ENCODE results near the gene DDIAS. TPM values are rescaled to one million over a fixed set of nuclear protein-coding genes. Genes with fewer than 3 reads are reported as not detected.

DDIAS gene
- total RNA-seq, 1 donor from 2014 or later = 0.58 TPM

DNA sequence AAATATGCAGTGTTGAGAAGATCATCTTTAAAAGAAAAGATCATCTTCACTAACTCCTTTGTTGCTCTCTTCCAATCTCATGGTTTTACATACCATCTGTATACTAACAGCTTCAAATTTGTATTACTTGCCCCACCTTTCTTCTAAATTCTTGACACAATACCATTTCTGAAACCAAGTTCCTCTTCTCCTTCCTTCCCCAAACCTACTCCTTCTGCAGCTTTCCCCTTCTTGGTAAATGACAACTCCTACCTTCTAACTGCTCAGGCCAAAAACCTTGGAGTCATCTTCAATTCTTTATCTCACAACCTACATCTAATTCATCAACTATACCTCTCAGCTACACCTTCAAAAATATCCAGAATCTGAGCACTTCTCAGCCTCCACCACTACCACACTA is 10.6 kb upstream of the DDIAS start:
- intact Hi-C loops (cut with micrococcal nuclease) = no loop called here
- no peaks in the 10 kb centered on the region for H3K9me3 ChIP-seq (replicated peaks)
- no peaks in the 10 kb centered on the region for H3K36me3 ChIP-seq
- TF ChIP-seq, protein P1, sequence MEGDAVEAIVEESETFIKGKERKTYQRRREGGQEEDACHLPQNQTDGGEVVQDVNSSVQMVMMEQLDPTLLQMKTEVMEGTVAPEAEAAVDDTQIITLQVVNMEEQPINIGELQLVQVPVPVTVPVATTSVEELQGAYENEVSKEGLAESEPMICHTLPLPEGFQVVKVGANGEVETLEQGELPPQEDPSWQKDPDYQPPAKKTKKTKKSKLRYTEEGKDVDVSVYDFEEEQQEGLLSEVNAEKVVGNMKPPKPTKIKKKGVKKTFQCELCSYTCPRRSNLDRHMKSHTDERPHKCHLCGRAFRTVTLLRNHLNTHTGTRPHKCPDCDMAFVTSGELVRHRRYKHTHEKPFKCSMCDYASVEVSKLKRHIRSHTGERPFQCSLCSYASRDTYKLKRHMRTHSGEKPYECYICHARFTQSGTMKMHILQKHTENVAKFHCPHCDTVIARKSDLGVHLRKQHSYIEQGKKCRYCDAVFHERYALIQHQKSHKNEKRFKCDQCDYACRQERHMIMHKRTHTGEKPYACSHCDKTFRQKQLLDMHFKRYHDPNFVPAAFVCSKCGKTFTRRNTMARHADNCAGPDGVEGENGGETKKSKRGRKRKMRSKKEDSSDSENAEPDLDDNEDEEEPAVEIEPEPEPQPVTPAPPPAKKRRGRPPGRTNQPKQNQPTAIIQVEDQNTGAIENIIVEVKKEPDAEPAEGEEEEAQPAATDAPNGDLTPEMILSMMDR (IDR thresholded peaks at IDR 0.05; ENCODE audit: borderline replicate concordance) = no peak
- DNase-seq = no peak
- peaks cover 47% of the 10 kb centered on the region for H3K4me1 ChIP-seq
- H3K27ac ChIP-seq (replicated peaks) = peak overlapping the region; percentile 42
- peak overlapping the region; percentile 37 for H3K4me3 ChIP-seq
- H3K27me3 ChIP-seq (ENCODE audit: low read depth) = no peaks in the 10 kb centered on the region

DNA sequence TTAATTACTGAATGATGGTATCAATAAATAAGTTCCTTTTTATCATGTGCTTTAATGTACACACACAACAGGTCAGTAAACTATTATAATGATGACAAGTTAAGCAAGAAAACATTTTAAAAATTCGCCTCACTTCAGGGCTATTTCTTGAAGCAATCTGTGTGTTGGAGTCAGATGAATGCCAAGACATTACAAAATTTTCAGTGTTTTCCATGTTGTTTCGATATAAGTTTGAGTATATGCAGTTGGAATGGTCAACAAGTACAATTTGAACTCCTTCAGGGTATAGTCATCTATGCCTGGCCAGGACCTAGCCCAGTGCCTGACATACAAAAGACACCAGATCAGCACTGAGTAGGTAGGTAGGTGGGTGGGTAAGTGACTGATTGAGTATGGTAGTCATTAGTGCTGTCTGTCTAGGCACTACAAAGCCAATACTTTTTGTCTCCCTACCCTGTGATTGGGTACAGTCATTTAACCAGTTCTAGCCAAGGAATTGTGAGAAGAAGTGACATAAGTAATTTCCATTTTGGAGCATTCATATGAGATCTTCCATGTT is 8.8 kb upstream of the DDIAS start:
- Histone ChIP-seq H3K4me3 (no peak overlapping the region), H3K36me3 (no peaks in the 10 kb centered on the region), H3K4me1 (peaks cover 52% of the 10 kb centered on the region), H3K27me3 (ENCODE audit: low read depth) (no peaks in the 10 kb centered on the region), H3K9me3 (replicated peaks) (no peaks in the 10 kb centered on the region), H3K27ac (replicated peaks) (no peak overlapping the region)
- intact Hi-C loops (cut with micrococcal nuclease) = no loop called here
- no peak for DNase-seq
- TF ChIP-seq, protein P1 (IDR thresholded peaks at IDR 0.05; ENCODE audit: borderline replicate concordance) = no peak

- TF ChIP-seq, protein P1 (IDR thresholded peaks at IDR 0.05; ENCODE audit: borderline replicate concordance) = no peak
- no peaks in the 10 kb centered on the region for H3K36me3 ChIP-seq
- intact Hi-C loops (cut with micrococcal nuclease) = no loop called here
- no peak overlapping the region for H3K4me3 ChIP-seq
- H3K27me3 ChIP-seq (ENCODE audit: low read depth) = no peaks in the 10 kb centered on the region
- H3K27ac ChIP-seq (replicated peaks) = no peak overlapping the region
- H3K4me1 ChIP-seq = peaks cover 58% of the 10 kb centered on the region
- no peak for DNase-seq
- H3K9me3 ChIP-seq (replicated peaks) = no peaks in the 10 kb centered on the region
These were observed 6.0 kb upstream of the DDIAS start for GRCh38 chr11:82895437-82896091.

DNA sequence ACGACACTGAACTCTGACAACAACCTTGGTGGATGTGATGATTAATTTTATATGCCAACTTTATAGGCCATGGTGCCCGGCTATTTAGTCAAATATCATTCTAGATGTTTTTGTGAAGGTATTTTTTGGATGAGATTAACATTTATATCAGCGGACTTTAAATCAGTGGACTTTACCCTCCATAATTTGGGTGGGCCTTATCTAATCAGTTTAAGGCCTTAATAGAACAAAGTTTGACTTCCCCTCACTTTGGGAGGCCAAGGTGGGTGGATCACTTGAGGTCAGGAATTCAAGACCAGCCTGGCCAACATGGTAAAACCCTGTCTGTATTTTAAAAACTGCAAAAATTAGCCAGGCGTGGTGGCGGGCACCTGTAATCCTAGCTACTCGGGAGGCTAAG is 5.4 kb upstream of the DDIAS start:
- no peaks in the 10 kb centered on the region for H3K9me3 ChIP-seq (replicated peaks)
- peaks cover 59% of the 10 kb centered on the region for H3K4me1 ChIP-seq
- no peak overlapping the region for H3K27ac ChIP-seq (replicated peaks)
- no peak for DNase-seq
- intact Hi-C loops (cut with micrococcal nuclease) = no loop called here
- TF ChIP-seq, protein P1 (IDR thresholded peaks at IDR 0.05; ENCODE audit: borderline replicate concordance) = no peak
- H3K27me3 ChIP-seq (ENCODE audit: low read depth) = no peaks in the 10 kb centered on the region
- no peak overlapping the region for H3K4me3 ChIP-seq
- H3K36me3 ChIP-seq = no peaks in the 10 kb centered on the region

DNA sequence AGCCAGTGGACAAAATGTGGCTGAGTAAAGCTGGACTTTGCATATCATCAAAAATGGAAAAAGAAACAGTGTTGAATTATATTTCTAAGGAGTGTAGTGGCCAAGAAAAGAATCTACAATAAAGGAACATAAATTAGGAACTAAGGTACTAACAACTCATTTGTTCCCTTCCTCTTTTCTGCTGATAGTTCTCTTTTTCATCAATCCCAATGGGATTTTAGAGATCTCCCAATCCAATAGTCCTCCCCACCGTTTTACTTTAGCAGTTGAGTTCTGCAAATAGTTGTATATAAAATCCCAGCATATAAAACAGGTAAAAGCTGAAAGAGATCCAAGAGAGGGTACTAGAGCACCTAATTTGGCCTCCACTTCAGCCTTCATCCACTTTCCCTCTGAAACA is 3.3 kb upstream of the DDIAS start:
- TF ChIP-seq, protein P1 (IDR thresholded peaks at IDR 0.05; ENCODE audit: borderline replicate concordance) = no peak
- peak overlapping the region; percentile 91 for H3K27ac ChIP-seq (replicated peaks)
- H3K36me3 ChIP-seq = no peaks in the 10 kb centered on the region
- peaks cover 66% of the 10 kb centered on the region for H3K4me1 ChIP-seq
- no peaks in the 10 kb centered on the region for H3K9me3 ChIP-seq (replicated peaks)
- intact Hi-C loops (cut with micrococcal nuclease) = no loop called here
- H3K4me3 ChIP-seq = peak overlapping the region; percentile 82
- no peaks in the 10 kb centered on the region for H3K27me3 ChIP-seq (ENCODE audit: low read depth)
- no peak for DNase-seq

Measured in left ventricle myocardium inferior (tissue), 1 donor.